ENCODE measurements around the gene SHISAL1.

Gene SHISAL1

DNA sequence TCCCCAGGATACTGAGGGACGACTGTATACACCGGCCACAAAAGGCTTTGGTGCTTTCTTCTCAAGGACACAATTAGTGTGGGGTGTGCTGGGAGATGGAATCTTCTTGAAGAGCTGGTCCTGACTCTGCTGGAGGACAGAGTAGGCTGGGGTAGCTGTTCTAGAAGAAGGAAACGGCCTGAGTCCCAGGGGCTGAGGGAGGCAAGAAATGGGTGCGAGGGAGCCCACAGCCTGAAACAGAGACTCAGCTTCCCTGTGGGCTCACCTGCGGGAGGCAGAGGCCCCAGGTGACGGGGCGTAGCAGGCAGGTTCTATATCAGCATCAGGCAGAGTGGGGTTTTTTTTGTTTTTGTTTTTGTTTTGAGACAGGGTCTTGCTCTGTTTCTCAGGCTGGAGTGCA lies 95.4 kb downstream of the SHISAL1 start:
- no peak overlapping the region for H3K27ac ChIP-seq (ENCODE audit: poor library complexity, severe bottlenecking)
- no peaks in the 10 kb centered on the region for H3K36me3 ChIP-seq (ENCODE audit: low read depth)
- TF ChIP-seq, protein P1, sequence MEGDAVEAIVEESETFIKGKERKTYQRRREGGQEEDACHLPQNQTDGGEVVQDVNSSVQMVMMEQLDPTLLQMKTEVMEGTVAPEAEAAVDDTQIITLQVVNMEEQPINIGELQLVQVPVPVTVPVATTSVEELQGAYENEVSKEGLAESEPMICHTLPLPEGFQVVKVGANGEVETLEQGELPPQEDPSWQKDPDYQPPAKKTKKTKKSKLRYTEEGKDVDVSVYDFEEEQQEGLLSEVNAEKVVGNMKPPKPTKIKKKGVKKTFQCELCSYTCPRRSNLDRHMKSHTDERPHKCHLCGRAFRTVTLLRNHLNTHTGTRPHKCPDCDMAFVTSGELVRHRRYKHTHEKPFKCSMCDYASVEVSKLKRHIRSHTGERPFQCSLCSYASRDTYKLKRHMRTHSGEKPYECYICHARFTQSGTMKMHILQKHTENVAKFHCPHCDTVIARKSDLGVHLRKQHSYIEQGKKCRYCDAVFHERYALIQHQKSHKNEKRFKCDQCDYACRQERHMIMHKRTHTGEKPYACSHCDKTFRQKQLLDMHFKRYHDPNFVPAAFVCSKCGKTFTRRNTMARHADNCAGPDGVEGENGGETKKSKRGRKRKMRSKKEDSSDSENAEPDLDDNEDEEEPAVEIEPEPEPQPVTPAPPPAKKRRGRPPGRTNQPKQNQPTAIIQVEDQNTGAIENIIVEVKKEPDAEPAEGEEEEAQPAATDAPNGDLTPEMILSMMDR (IDR thresholded peaks at IDR 0.05; ENCODE audit: poor library complexity, severe bottlenecking) = no peak
- no peaks in the 10 kb centered on the region for H3K9me3 ChIP-seq (ENCODE audit: severe bottlenecking)
- ATAC-seq (ENCODE audit: low read depth) (no peak), DNase-seq (ENCODE audit: low spot score) (no peak)
- no peaks in the 10 kb centered on the region for H3K27me3 ChIP-seq (ENCODE audit: insufficient read depth, poor library complexity, severe bottlenecking)
- H3K4me3 ChIP-seq (ENCODE audit: severe bottlenecking) = no peak overlapping the region
- H3K4me1 ChIP-seq (ENCODE audit: insufficient read depth, poor library complexity, severe bottlenecking) = no peaks in the 10 kb centered on the region

DNA sequence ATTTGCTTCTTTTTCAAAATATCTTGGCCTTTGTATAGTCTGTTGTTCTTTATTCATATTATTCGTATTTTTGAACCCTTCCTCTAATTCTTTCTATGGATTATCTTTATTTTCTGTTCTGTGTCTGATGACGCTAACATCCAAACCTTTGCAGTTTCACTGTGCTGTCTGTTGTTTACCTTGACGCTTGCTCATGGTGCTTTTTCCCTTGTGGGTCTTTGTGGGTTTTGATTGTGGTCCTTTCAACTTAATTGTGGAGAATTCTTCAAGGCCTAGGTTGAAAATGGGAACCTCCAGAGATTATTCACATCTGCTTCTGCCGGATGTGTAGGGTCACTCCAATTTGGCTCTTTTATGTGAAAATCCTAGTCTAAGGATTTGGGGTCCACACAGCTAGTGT lies 97.5 kb downstream of the SHISAL1 start:
- Histone ChIP-seq H3K27ac (ENCODE audit: poor library complexity, severe bottlenecking) (no peak overlapping the region), H3K27me3 (ENCODE audit: insufficient read depth, poor library complexity, severe bottlenecking) (no peaks in the 10 kb centered on the region), H3K36me3 (ENCODE audit: low read depth) (no peaks in the 10 kb centered on the region), H3K9me3 (ENCODE audit: severe bottlenecking) (no peaks in the 10 kb centered on the region), H3K4me1 (ENCODE audit: insufficient read depth, poor library complexity, severe bottlenecking) (no peaks in the 10 kb centered on the region), H3K4me3 (ENCODE audit: severe bottlenecking) (no peak overlapping the region)
- ATAC-seq (ENCODE audit: low read depth) (no peak), DNase-seq (ENCODE audit: low spot score) (no peak)
- TF ChIP-seq, protein P1 (IDR thresholded peaks at IDR 0.05; ENCODE audit: poor library complexity, severe bottlenecking) = no peak

DNA sequence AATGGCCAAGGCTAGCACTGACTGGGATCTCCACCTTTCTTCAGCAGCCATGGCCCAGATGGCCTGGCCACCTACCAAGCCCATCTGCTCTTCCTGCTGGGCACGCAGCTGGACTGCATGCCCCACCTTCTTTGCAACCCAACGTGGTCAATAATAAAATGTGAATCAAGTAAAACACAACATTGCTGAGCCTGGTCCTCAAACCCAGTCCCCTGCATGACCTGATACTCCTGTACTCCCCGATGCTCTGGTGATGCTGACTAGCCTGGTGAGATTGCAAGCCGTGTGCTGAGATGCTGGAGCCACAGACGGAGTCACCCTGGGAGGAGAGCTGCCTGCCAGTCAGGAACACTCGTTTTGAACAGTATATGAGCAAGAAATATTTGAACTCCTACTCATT lies 98.0 kb downstream of the SHISAL1 start:
- Histone ChIP-seq H3K27me3 (ENCODE audit: insufficient read depth, poor library complexity, severe bottlenecking) (no peaks in the 10 kb centered on the region), H3K4me1 (ENCODE audit: insufficient read depth, poor library complexity, severe bottlenecking) (no peaks in the 10 kb centered on the region), H3K4me3 (ENCODE audit: severe bottlenecking) (no peak overlapping the region), H3K9me3 (ENCODE audit: severe bottlenecking) (no peaks in the 10 kb centered on the region), H3K36me3 (ENCODE audit: low read depth) (no peaks in the 10 kb centered on the region), H3K27ac (ENCODE audit: poor library complexity, severe bottlenecking) (no peak overlapping the region)
- TF ChIP-seq, protein P1 (IDR thresholded peaks at IDR 0.05; ENCODE audit: poor library complexity, severe bottlenecking) = no peak
- DNase-seq (ENCODE audit: low spot score) (no peak), ATAC-seq (ENCODE audit: low read depth) (no peak)

DNA sequence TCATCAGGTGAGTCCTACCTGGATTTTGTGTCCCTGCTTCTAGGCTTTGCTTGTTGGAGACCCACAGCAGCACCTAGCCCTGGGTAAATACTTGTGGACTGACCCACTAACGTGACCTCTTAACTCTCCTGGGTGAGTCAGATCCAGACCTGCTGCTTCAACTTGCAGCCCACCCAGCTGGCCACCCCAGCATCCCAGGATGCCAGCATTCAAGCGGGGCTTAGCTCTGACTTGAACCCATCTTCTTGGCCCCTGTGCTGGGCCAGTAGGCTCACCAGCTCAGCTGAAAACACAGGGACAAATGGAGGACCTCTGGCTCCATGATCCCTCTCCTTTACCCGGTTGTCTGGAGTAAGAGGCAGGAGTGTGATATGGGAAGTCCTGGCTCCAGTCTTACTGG lies 98.6 kb downstream of the SHISAL1 start:
- peaks cover 2% of the 10 kb centered on the region for H3K9me3 ChIP-seq (ENCODE audit: severe bottlenecking)
- ATAC-seq (ENCODE audit: low read depth) (no peak), DNase-seq (ENCODE audit: low spot score) (no peak)
- no peak overlapping the region for H3K27ac ChIP-seq (ENCODE audit: poor library complexity, severe bottlenecking)
- H3K27me3 ChIP-seq (ENCODE audit: insufficient read depth, poor library complexity, severe bottlenecking) = no peaks in the 10 kb centered on the region
- TF ChIP-seq, protein P1 (IDR thresholded peaks at IDR 0.05; ENCODE audit: poor library complexity, severe bottlenecking) = no peak
- H3K36me3 ChIP-seq (ENCODE audit: low read depth) = no peaks in the 10 kb centered on the region
- no peaks in the 10 kb centered on the region for H3K4me1 ChIP-seq (ENCODE audit: insufficient read depth, poor library complexity, severe bottlenecking)
- no peak overlapping the region for H3K4me3 ChIP-seq (ENCODE audit: severe bottlenecking)

DNA sequence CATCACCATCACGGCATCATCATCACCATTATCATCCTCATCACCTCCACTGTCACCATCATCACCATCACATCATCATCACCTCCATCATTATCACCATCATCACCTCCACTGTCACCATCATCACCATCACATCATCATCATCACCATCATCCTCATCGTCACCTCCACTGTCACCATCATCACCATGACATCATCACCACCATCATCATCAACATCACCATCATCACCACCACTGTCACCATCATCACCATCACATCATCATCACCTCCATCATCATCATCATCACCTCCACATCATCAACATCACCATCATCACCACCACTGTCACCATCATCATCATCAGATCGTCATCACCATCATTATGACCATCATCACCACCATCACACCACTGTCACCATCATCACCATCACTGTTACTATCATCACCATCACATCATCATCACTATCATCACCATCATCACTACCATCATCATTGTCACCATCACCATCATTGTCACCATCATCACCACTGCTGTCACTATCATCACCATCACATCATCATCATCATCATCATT lies 99.2 kb downstream of the SHISAL1 start:
- Histone ChIP-seq H3K36me3 (ENCODE audit: low read depth) (no peaks in the 10 kb centered on the region), H3K27me3 (ENCODE audit: insufficient read depth, poor library complexity, severe bottlenecking) (no peaks in the 10 kb centered on the region), H3K4me3 (ENCODE audit: severe bottlenecking) (no peak overlapping the region), H3K4me1 (ENCODE audit: insufficient read depth, poor library complexity, severe bottlenecking) (no peaks in the 10 kb centered on the region), H3K27ac (ENCODE audit: poor library complexity, severe bottlenecking) (no peak overlapping the region), H3K9me3 (ENCODE audit: severe bottlenecking) (peaks cover 2% of the 10 kb centered on the region)
- ATAC-seq (ENCODE audit: low read depth) (no peak), DNase-seq (ENCODE audit: low spot score) (no peak)
- TF ChIP-seq, protein P1 (IDR thresholded peaks at IDR 0.05; ENCODE audit: poor library complexity, severe bottlenecking) = no peak
